Measurements from ENCODE around the gene SOCS2. TPM values are rescaled to one million over a fixed set of nuclear protein-coding genes. Genes with fewer than 3 reads are reported as not detected.

SOCS2 gene
- total RNA-seq, 1 donor from 2014 or later, result 23.8 TPM

GRCh38 chr12:93569656-93570551 is 2.6 kb upstream of the SOCS2 start:
- peak; percentile 81 for ATAC-seq
- intact Hi-C loops (cut with DNase I), result loop anchor here (5.0 kb wide), 1 partner anchor 172 kb away; no protein-coding TSS in a partner anchor
- Histone ChIP-seq H3K36me3 (peaks cover 3% of the 10 kb centered on the region), H3K27me3 (peaks cover 4% of the 10 kb centered on the region), H3K27ac (peak overlapping the region; percentile 85), H3K4me1 (no peaks in the 10 kb centered on the region), H3K9me3 (no peaks in the 10 kb centered on the region), H3K4me3 (peak overlapping the region; percentile 99)
- peak; percentile 82 for TF ChIP-seq CTCF (IDR thresholded peaks at IDR 0.05)
- peak; percentile 93 for DNase-seq

- Histone ChIP-seq H3K4me3 (peak overlapping the region; percentile 99), H3K27me3 (peaks cover 4% of the 10 kb centered on the region), H3K9me3 (no peaks in the 10 kb centered on the region), H3K36me3 (peaks cover 11% of the 10 kb centered on the region), H3K4me1 (no peaks in the 10 kb centered on the region), H3K27ac (peak overlapping the region; percentile 85)
- peak; percentile 91 for ATAC-seq
- no peak for TF ChIP-seq CTCF (IDR thresholded peaks at IDR 0.05)
- DNase-seq, result peak; percentile 98
- intact Hi-C loops (cut with DNase I), result loop anchor here (5.0 kb wide), 1 partner anchor 172 kb away; no protein-coding TSS in a partner anchor
Observed at GRCh38 chr12:93570552-93571364, 1.7 kb upstream of the SOCS2 start.

GRCh38 chr12:93571365-93571924 is 1.0 kb upstream of the SOCS2 start:
- Histone ChIP-seq H3K4me3 (peak overlapping the region; percentile 99), H3K9me3 (no peaks in the 10 kb centered on the region), H3K4me1 (no peaks in the 10 kb centered on the region), H3K27ac (peak overlapping the region; percentile 85), H3K27me3 (peaks cover 4% of the 10 kb centered on the region), H3K36me3 (peaks cover 18% of the 10 kb centered on the region)
- peak; percentile 25 for TF ChIP-seq CTCF (IDR thresholded peaks at IDR 0.05)
- intact Hi-C loops (cut with DNase I), result loop anchor here (5.0 kb wide), 1 partner anchor 171 kb away; no protein-coding TSS in a partner anchor
- ATAC-seq (peak; percentile 29), DNase-seq (peak; percentile 87)

- TF ChIP-seq CTCF (IDR thresholded peaks at IDR 0.05), result no peak
- ATAC-seq (no peak), DNase-seq (peak; percentile 68)
- no peaks in the 10 kb centered on the region for H3K4me1 ChIP-seq
- peak overlapping the region; percentile 85 for H3K27ac ChIP-seq
- H3K27me3 ChIP-seq, result peaks cover 4% of the 10 kb centered on the region
- H3K9me3 ChIP-seq, result no peaks in the 10 kb centered on the region
- peaks cover 19% of the 10 kb centered on the region for H3K36me3 ChIP-seq
- peak overlapping the region; percentile 99 for H3K4me3 ChIP-seq
- intact Hi-C loops (cut with DNase I), result loop anchor here (5.0 kb wide), 1 partner anchor 169 kb away; no protein-coding TSS in a partner anchor
Observed at GRCh38 chr12:93572712-93573551, 457 bp downstream of the SOCS2 start.

Measured in upper lobe of right lung (tissue), 1 donor.